ENCODE data around the gene MAST4.
A peak's percentile ranks its signal among the peaks of the same experiment; 100 is the strongest.

The MAST4 gene

GRCh38 chr5:66616520-66617225, 20.5 kb downstream of the MAST4 start:
- Histone ChIP-seq H3K9ac (ENCODE audit: low read length) (no peak overlapping the region), H2BK15ac (ENCODE audit: low read depth, poor library complexity, severe bottlenecking) (no peak overlapping the region), H3K79me1 (replicated peaks; ENCODE audit: low read length, poor library complexity, severe bottlenecking) (no peaks in the 10 kb centered on the region), H3K23ac (ENCODE audit: low read length in 2 of 2) (no peak overlapping the region), H3K18ac (ENCODE audit: low read depth in 1 of 2, low read length in 2 of 2) (no peak overlapping the region), H3K4ac (ENCODE audit: low read depth in 1 of 2, low read length in 2 of 2) (no peak overlapping the region), H2BK12ac (ENCODE audit: low read length in 2 of 2) (no peak overlapping the region), H4K91ac (ENCODE audit: low read length) (no peak overlapping the region), H3K4me1 (ENCODE audit: control insufficient read depth, insufficient read depth, low read depth, low read length) (no peaks in the 10 kb centered on the region), H2BK5ac (ENCODE audit: low read depth, low read length, poor library complexity, severe bottlenecking) (no peak overlapping the region), H3K27ac (ENCODE audit: low read length, poor library complexity, severe bottlenecking) (no peak overlapping the region), H2BK120ac (ENCODE audit: low read depth, low read length) (no peak overlapping the region), H2AFZ (ENCODE audit: low read depth, low read length) (no peak overlapping the region), H4K8ac (ENCODE audit: low read length) (no peak overlapping the region), H3K9me3 (ENCODE audit: control insufficient read depth, low read length) (no peaks in the 10 kb centered on the region), H3K4me3 (ENCODE audit: insufficient read depth in 1 of 2, low read depth in 1 of 2, low read length in 2 of 2) (no peak overlapping the region), H3K4me2 (ENCODE audit: low read length, poor library complexity, severe bottlenecking) (no peak overlapping the region), H3K27me3 (ENCODE audit: control insufficient read depth in 1 of 2, insufficient read depth in 1 of 2, low read length in 2 of 2) (peaks cover 0 to 8% of the 10 kb centered on the region in 2 experiments), H2AK5ac (ENCODE audit: low read length, severe bottlenecking) (no peak overlapping the region), H3K36me3 (ENCODE audit: control insufficient read depth in 1 of 2, insufficient read depth in 2 of 2, low read depth in 1 of 2, low read length in 2 of 2) (no peaks in the 10 kb centered on the region), H3K14ac (ENCODE audit: low read length in 2 of 2) (no peak overlapping the region)
- DNase-seq, result no peak
- 51% methylated on average over 3 of the region's 3 CpGs for WGBS

- no peak overlapping the region for H3K4ac ChIP-seq (ENCODE audit: low read depth in 1 of 2, low read length in 2 of 2)
- no peak overlapping the region for H3K4me2 ChIP-seq (ENCODE audit: low read length, poor library complexity, severe bottlenecking)
- no peak overlapping the region for H2BK5ac ChIP-seq (ENCODE audit: low read depth, low read length, poor library complexity, severe bottlenecking)
- no peak overlapping the region for H3K4me3 ChIP-seq (ENCODE audit: insufficient read depth in 1 of 2, low read depth in 1 of 2, low read length in 2 of 2)
- no peak overlapping the region for H2AFZ ChIP-seq (ENCODE audit: low read depth, low read length)
- H3K27ac ChIP-seq (ENCODE audit: low read length, poor library complexity, severe bottlenecking), result no peak overlapping the region
- H3K18ac ChIP-seq (ENCODE audit: low read depth in 1 of 2, low read length in 2 of 2), result no peak overlapping the region
- no peaks in the 10 kb centered on the region for H3K9me3 ChIP-seq (ENCODE audit: control insufficient read depth, low read length)
- no peak overlapping the region for H4K8ac ChIP-seq (ENCODE audit: low read length)
- H2BK120ac ChIP-seq (ENCODE audit: low read depth, low read length), result no peak overlapping the region
- 92% methylated on average over 4 of the region's 6 CpGs for WGBS
- H3K4me1 ChIP-seq (ENCODE audit: control insufficient read depth, insufficient read depth, low read depth, low read length), result no peaks in the 10 kb centered on the region
- no peaks in the 10 kb centered on the region for H3K79me1 ChIP-seq (replicated peaks; ENCODE audit: low read length, poor library complexity, severe bottlenecking)
- peaks cover 0 to 5% of the 10 kb centered on the region in 2 experiments for H3K27me3 ChIP-seq (ENCODE audit: control insufficient read depth in 1 of 2, insufficient read depth in 1 of 2, low read length in 2 of 2)
- no peak overlapping the region for H2BK12ac ChIP-seq (ENCODE audit: low read length in 2 of 2)
- DNase-seq, result peak; percentile 6
- H2AK5ac ChIP-seq (ENCODE audit: low read length, severe bottlenecking), result no peak overlapping the region
- no peak overlapping the region for H3K23ac ChIP-seq (ENCODE audit: low read length in 2 of 2)
- no peak overlapping the region for H3K9ac ChIP-seq (ENCODE audit: low read length)
- H3K14ac ChIP-seq (ENCODE audit: low read length in 2 of 2), result no peak overlapping the region
- H3K36me3 ChIP-seq (ENCODE audit: control insufficient read depth in 1 of 2, insufficient read depth in 2 of 2, low read depth in 1 of 2, low read length in 2 of 2), result no peaks in the 10 kb centered on the region
- no peak overlapping the region for H4K91ac ChIP-seq (ENCODE audit: low read length)
- H2BK15ac ChIP-seq (ENCODE audit: low read depth, poor library complexity, severe bottlenecking), result no peak overlapping the region
Observed at GRCh38 chr5:66617226-66617861, 21.2 kb downstream of the MAST4 start.

DNA sequence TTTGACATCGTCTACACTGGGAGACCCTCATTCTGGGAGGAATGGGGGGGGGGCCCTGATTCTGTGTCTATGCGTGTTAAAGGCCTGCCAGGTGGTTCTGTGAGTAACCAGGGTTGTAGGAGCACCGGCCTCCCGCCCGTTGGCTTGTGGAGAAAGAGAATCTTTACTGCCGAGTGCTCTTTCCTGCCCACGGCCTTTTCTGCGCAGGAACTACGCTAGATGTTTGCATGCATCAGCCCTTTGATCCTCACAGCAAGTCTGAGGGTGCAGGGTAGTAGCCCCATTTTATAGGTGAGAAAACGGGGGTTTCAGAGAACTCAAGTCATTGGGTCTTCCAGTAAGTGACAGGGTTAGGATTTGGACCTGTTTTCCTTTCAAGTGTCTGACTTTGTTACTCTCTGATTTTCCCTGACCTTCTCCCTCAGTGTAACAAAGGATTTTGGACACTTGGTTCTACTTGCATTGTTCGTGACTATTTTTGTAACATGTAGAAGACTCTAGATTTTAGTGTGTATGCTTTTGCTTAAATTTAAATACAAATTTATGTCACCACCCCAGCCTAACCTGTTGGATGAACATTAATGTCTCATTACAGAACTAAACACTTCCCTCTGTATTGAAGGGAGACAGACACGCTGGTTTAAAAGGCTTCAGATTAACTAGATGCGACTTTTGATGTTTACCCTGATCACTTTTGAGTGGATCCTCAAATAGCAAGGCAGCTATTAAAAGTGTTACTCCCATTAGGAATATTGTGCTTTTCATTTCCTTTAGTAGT, 22.0 kb downstream of the MAST4 start:
- Histone ChIP-seq H3K18ac (ENCODE audit: low read depth in 1 of 2, low read length in 2 of 2) (no peak overlapping the region), H3K27me3 (ENCODE audit: control insufficient read depth in 1 of 2, insufficient read depth in 1 of 2, low read length in 2 of 2) (peaks cover 0 to 4% of the 10 kb centered on the region in 2 experiments), H3K4ac (ENCODE audit: low read depth in 1 of 2, low read length in 2 of 2) (no peak overlapping the region), H3K9ac (ENCODE audit: low read length) (no peak overlapping the region), H4K8ac (ENCODE audit: low read length) (no peak overlapping the region), H2AK5ac (ENCODE audit: low read length, severe bottlenecking) (no peak overlapping the region), H3K79me1 (replicated peaks; ENCODE audit: low read length, poor library complexity, severe bottlenecking) (no peaks in the 10 kb centered on the region), H2BK12ac (ENCODE audit: low read length in 2 of 2) (no peak overlapping the region), H3K36me3 (ENCODE audit: control insufficient read depth in 1 of 2, insufficient read depth in 2 of 2, low read depth in 1 of 2, low read length in 2 of 2) (no peaks in the 10 kb centered on the region), H2AFZ (ENCODE audit: low read depth, low read length) (no peak overlapping the region), H3K4me2 (ENCODE audit: low read length, poor library complexity, severe bottlenecking) (no peak overlapping the region), H3K4me3 (ENCODE audit: insufficient read depth in 1 of 2, low read depth in 1 of 2, low read length in 2 of 2) (no peak overlapping the region), H3K27ac (ENCODE audit: low read length, poor library complexity, severe bottlenecking) (no peak overlapping the region), H3K9me3 (ENCODE audit: control insufficient read depth, low read length) (peaks cover 6% of the 10 kb centered on the region), H2BK120ac (ENCODE audit: low read depth, low read length) (no peak overlapping the region), H3K4me1 (ENCODE audit: control insufficient read depth, insufficient read depth, low read depth, low read length) (no peaks in the 10 kb centered on the region), H4K91ac (ENCODE audit: low read length) (no peak overlapping the region), H2BK15ac (ENCODE audit: low read depth, poor library complexity, severe bottlenecking) (no peak overlapping the region), H3K14ac (ENCODE audit: low read length in 2 of 2) (no peak overlapping the region), H3K23ac (ENCODE audit: low read length in 2 of 2) (no peak overlapping the region), H2BK5ac (ENCODE audit: low read depth, low read length, poor library complexity, severe bottlenecking) (no peak overlapping the region)
- DNase-seq, result no peak
- WGBS, result 91% methylated on average over 11 of the region's 13 CpGs

GRCh38 chr5:66620711-66621110, 24.5 kb downstream of the MAST4 start:
- Histone ChIP-seq H3K4me1 (ENCODE audit: control insufficient read depth, insufficient read depth, low read depth, low read length) (no peaks in the 10 kb centered on the region), H3K14ac (ENCODE audit: low read length in 2 of 2) (no peak overlapping the region), H3K4me3 (ENCODE audit: insufficient read depth in 1 of 2, low read depth in 1 of 2, low read length in 2 of 2) (no peak overlapping the region), H3K27me3 (ENCODE audit: control insufficient read depth in 1 of 2, insufficient read depth in 1 of 2, low read length in 2 of 2) (no peaks in the 10 kb centered on the region), H2AK5ac (ENCODE audit: low read length, severe bottlenecking) (no peak overlapping the region), H3K79me1 (replicated peaks; ENCODE audit: low read length, poor library complexity, severe bottlenecking) (no peaks in the 10 kb centered on the region), H2BK120ac (ENCODE audit: low read depth, low read length) (no peak overlapping the region), H3K27ac (ENCODE audit: low read length, poor library complexity, severe bottlenecking) (no peak overlapping the region), H4K8ac (ENCODE audit: low read length) (no peak overlapping the region), H2BK5ac (ENCODE audit: low read depth, low read length, poor library complexity, severe bottlenecking) (no peak overlapping the region), H3K4ac (ENCODE audit: low read depth in 1 of 2, low read length in 2 of 2) (no peak overlapping the region), H3K9me3 (ENCODE audit: control insufficient read depth, low read length) (peaks cover 10% of the 10 kb centered on the region), H3K23ac (ENCODE audit: low read length in 2 of 2) (no peak overlapping the region), H2BK12ac (ENCODE audit: low read length in 2 of 2) (no peak overlapping the region), H3K9ac (ENCODE audit: low read length) (no peak overlapping the region), H2BK15ac (ENCODE audit: low read depth, poor library complexity, severe bottlenecking) (no peak overlapping the region), H2AFZ (ENCODE audit: low read depth, low read length) (no peak overlapping the region), H3K18ac (ENCODE audit: low read depth in 1 of 2, low read length in 2 of 2) (no peak overlapping the region), H3K4me2 (ENCODE audit: low read length, poor library complexity, severe bottlenecking) (no peak overlapping the region), H4K91ac (ENCODE audit: low read length) (no peak overlapping the region), H3K36me3 (ENCODE audit: control insufficient read depth in 1 of 2, insufficient read depth in 2 of 2, low read depth in 1 of 2, low read length in 2 of 2) (no peaks in the 10 kb centered on the region)
- 20% methylated on average over 1 of the region's 1 CpG for WGBS
- no peak for DNase-seq
